Left ventricle myocardium inferior (tissue), 1 donor: ENCODE measurements around the gene ELOVL6. TPM values are rescaled to one million over a fixed set of nuclear protein-coding genes. Genes with fewer than 3 reads are reported as not detected.
"Not testable (repeated sequence)": the region's sequence is repeated elsewhere in the genome, so short reads cannot be mapped to it uniquely, and the experiment has no call there.

ENCODE experiments used
- DNase-seq: peaks from one replicate; pipeline ENCODE4 v3.0.0-alpha.2; 2020
- H3K27ac ChIP-seq: fragments of 200-600 bp; replicated peaks from 2 replicates; pipeline ENCODE4 v1.8.0; 2021
- H3K27me3 ChIP-seq: fragments of 200-600 bp; 2 replicates; pipeline ENCODE4 v1.8.0; 2021; ENCODE audit warnings: low read depth
- H3K36me3 ChIP-seq: fragments of 200-600 bp; 2 replicates; pipeline ENCODE4 v1.8.0; 2021
- H3K4me1 ChIP-seq: fragments of 200-600 bp; 2 replicates; pipeline ENCODE4 v1.8.0; 2021
- H3K4me3 ChIP-seq: fragments of 200-600 bp; 2 replicates; pipeline ENCODE4 v1.8.0; 2021; ENCODE audit warnings: mild to moderate bottlenecking, moderate library complexity
- H3K9me3 ChIP-seq: fragments of 200-600 bp; replicated peaks from 2 replicates; pipeline ENCODE4 v1.8.0; 2021
- intact Hi-C: fragments of 100-400 bp; cut with micrococcal nuclease; formaldehyde crosslinking; loops from one replicate; pipeline ENCODE4 v1.11.0; 2022
- total RNA-seq: library from RNA; stranded (reverse); fragmentation: NEBNext Ultra II Directional; extraction: Animal tissue kit (Norgen Biotek cat#: 25700); gene quantifications from one replicate; pipeline ENCODE4 v1.2.1, GENCODE V29; 2021
- TF ChIP-seq, protein P1 (sequence below): fragments of 200-600 bp; IDR thresholded peaks from 2 replicates; pipeline ENCODE4 v1.8.0; 2021; ENCODE audit warnings: antibody characterized with exemption, mild to moderate bottlenecking, borderline replicate concordance
- donor health status: DM: no; HTN: yes; CAD: no; lungs with severe emphysema.

The ELOVL6 gene
- total RNA-seq, 1 donor from 2014 or later: 2.6 TPM

- intact Hi-C loops: loop anchor here (5.0 kb wide), 1 partner anchor 144 kb away; no protein-coding TSS in a partner anchor
- peak overlapping the region; percentile 76 for H3K27ac ChIP-seq
- peak; percentile 51 for DNase-seq
- H3K27me3 ChIP-seq: peaks cover 4% of the 10 kb centered on the region
- no peaks in the 10 kb centered on the region for H3K9me3 ChIP-seq
- TF ChIP-seq, protein P1, sequence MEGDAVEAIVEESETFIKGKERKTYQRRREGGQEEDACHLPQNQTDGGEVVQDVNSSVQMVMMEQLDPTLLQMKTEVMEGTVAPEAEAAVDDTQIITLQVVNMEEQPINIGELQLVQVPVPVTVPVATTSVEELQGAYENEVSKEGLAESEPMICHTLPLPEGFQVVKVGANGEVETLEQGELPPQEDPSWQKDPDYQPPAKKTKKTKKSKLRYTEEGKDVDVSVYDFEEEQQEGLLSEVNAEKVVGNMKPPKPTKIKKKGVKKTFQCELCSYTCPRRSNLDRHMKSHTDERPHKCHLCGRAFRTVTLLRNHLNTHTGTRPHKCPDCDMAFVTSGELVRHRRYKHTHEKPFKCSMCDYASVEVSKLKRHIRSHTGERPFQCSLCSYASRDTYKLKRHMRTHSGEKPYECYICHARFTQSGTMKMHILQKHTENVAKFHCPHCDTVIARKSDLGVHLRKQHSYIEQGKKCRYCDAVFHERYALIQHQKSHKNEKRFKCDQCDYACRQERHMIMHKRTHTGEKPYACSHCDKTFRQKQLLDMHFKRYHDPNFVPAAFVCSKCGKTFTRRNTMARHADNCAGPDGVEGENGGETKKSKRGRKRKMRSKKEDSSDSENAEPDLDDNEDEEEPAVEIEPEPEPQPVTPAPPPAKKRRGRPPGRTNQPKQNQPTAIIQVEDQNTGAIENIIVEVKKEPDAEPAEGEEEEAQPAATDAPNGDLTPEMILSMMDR: no peak
- H3K36me3 ChIP-seq: no peaks in the 10 kb centered on the region
- H3K4me3 ChIP-seq: peak overlapping the region; percentile 78
- H3K4me1 ChIP-seq: peaks cover 37% of the 10 kb centered on the region
These were observed 2.1 kb downstream of the ELOVL6 start for GRCh38 chr4:110196206-110196870.

DNA sequence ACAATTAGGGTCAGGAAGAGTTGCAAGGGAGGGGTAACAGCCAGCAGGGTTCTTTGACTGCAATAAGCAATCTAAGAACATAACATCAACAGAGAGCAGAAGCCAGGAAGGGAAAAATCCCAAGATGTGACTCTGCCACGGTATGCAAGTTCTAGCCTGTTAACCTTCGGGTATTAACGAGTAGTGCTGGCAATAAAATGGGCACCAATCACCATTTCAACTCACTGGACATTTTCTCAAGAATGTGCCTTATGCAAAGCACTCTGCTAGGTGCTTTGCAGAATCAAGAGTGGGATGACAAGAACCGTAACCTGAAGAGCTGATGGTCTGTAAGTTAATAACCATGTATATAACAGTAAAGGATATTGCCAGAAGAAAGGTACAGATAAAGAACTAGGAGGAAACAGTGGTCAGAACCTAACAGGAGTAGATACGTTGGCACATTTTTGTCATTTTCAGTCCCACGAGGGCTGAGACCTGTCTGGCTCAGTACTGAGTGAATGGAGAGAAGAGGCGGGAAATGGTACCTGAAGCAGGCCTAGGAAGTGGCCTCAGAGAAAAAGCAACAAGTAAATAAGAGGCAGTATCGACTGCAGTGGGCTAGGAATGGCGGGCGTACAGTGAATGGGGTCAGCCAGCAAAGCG lies 2.7 kb downstream of the ELOVL6 start:
- TF ChIP-seq, protein P1: no peak
- Histone ChIP-seq H3K4me1 (peaks cover 37% of the 10 kb centered on the region), H3K9me3 (no peaks in the 10 kb centered on the region), H3K36me3 (no peaks in the 10 kb centered on the region), H3K4me3 (peak overlapping the region; percentile 78), H3K27me3 (peaks cover 4% of the 10 kb centered on the region), H3K27ac (peak overlapping the region; percentile 76)
- intact Hi-C loops: loop anchor here (5.0 kb wide), 1 partner anchor 143 kb away; no protein-coding TSS in a partner anchor
- no peak for DNase-seq

DNA sequence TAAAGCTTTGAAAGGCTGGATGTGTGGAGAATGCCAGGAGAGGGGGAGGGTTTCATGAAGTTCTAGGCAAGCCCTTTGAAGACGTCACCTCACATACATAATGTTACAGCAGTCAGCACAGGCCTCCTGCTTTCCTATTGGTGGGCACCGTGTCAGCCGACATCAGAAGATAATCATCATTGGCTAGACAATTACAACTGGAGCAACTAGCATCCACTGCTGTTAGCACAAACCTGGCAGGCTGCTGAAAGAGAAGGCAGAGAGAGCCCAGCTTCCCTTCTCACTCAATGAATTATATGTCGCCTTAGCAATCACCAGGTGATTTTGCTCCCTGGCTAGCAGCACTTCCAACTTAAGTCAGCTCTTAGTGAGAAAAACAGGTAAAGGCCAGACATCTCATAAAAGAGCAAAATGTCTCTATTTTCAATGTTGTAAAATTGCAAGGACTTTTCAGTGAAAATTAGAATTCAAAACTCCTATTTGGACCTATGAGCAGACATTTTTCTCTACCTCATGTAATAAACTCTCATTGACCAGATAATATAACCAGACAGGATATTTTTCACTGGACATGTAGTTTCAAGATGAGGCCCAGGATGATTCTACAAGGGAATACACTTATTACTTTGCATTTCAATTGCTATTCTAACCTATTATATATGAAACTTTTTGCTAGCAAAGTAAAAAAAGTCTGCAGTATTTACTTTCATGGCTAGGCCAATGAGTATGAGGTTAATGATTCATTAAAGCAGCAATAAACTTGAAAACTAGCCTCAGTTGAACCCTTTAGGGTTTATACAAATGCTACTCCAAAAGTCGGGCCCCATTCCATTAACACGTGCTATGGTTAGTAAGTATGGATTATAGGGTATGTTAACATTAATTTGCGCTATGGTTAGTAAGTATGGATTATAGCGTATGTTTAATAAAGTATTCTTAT lies 4.3 kb downstream of the ELOVL6 start:
- Histone ChIP-seq H3K4me3 (no peak overlapping the region), H3K9me3 (no peaks in the 10 kb centered on the region), H3K4me1 (peaks cover 36% of the 10 kb centered on the region), H3K27ac (no peak overlapping the region), H3K27me3 (no peaks in the 10 kb centered on the region), H3K36me3 (no peaks in the 10 kb centered on the region)
- intact Hi-C loops: no loop called here
- peak; percentile 52 for DNase-seq
- TF ChIP-seq, protein P1: no peak

GRCh38 chr4:110193287-110193686 lies 5.1 kb downstream of the ELOVL6 start:
- intact Hi-C loops, H3K27ac ChIP-seq, H3K4me3 ChIP-seq, DNase-seq, H3K27me3 ChIP-seq, H3K36me3 ChIP-seq, H3K9me3 ChIP-seq: not testable (repeated sequence)
- H3K4me1 ChIP-seq: peaks cover 28% of the 10 kb centered on the region

DNA sequence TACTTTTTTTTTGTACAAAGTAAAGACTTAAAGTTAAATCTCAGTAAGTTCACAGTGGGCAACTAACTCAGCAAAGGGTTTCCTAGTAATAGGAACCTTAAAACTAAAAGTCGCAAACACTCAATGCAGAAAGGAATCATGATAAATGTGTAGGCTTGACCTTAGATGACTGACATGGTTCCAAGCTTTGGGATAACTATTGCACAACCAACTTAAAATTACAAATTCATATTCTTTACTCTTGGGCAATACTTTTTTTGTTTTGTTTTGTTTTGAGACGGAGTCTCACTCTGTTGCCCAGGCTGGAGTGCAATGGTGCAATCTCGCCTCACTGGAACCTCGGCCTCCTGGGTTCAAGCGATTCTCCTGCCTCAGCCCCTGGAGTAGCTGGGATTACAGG lies 8.2 kb downstream of the ELOVL6 start:
- TF ChIP-seq, protein P1: no peak
- no peak for DNase-seq
- Histone ChIP-seq H3K9me3 (no peaks in the 10 kb centered on the region), H3K27ac (no peak overlapping the region), H3K36me3 (no peaks in the 10 kb centered on the region), H3K27me3 (no peaks in the 10 kb centered on the region), H3K4me3 (no peak overlapping the region), H3K4me1 (no peaks in the 10 kb centered on the region)
- intact Hi-C loops: no loop called here
